LNCaP clone FGC (cell line): Measurements from ENCODE around the gene CENPVL2.
"Not testable (repeated sequence)": the region's sequence is repeated elsewhere in the genome, so short reads cannot be mapped to it uniquely, and the experiment has no call there.

Experiments used
- DNase-seq: peaks from one replicate; pipeline ENCODE4 v3.0.0-alpha.2; 2011; ENCODE audit warnings: low read depth
- H3K4me3 ChIP-seq: 2 replicates; pipeline ENCODE4 v1.5.1; 2011; ENCODE audit warnings: mild to moderate bottlenecking, low read depth, low read length, control low read depth
- CTCF ChIP-seq: IDR thresholded peaks from 2 replicates; pipeline ENCODE4 v1.5.1; 2012; ENCODE audit warnings: mild to moderate bottlenecking; ENCODE audit not compliant: control insufficient read depth, insufficient read depth; ENCODE audit errors: extremely low read depth

CENPVL2 gene

GRCh38 chrX:51682720-51683062, at the start of gene CENPVL2:
Gene CENPVL2, minus strand, starts transcription at chrX:51682831. Its CDS starts 0 bp downstream, at chrX:51682831.
- H3K4me3 ChIP-seq, DNase-seq: not testable (repeated sequence)

GRCh38 chrX:51728202-51728601, 45.6 kb upstream of the CENPVL2 start:
- H3K4me3 ChIP-seq = no peak overlapping the region
- no peak for DNase-seq
- no peak for TF ChIP-seq CTCF

- H3K4me3 ChIP-seq, DNase-seq: not testable (repeated sequence)
Observed at GRCh38 chrX:51712943-51713647, 30.5 kb upstream of the CENPVL2 start.

- H3K4me3 ChIP-seq, DNase-seq: not testable (repeated sequence)
Observed at GRCh38 chrX:51710277-51711164, 27.9 kb upstream of the CENPVL2 start, which contains the start of gene CENPVL1. Gene CENPVL1, plus strand, starts transcription at chrX:51710512. Its CDS starts 0 bp downstream, at chrX:51710512.

- no peak overlapping the region for H3K4me3 ChIP-seq
- DNase-seq = no peak
- TF ChIP-seq CTCF = no peak
Observed at GRCh38 chrX:51697397-51697796, 14.8 kb upstream of the CENPVL2 start.

GRCh38 chrX:51694254-51694653, 11.6 kb upstream of the CENPVL2 start:
- DNase-seq = no peak
- TF ChIP-seq CTCF = no peak
- H3K4me3 ChIP-seq = no peak overlapping the region

GRCh38 chrX:51681808-51682719, 567 bp downstream of the CENPVL2 start:
- H3K4me3 ChIP-seq = not testable (repeated sequence)

GRCh38 chrX:51679689-51680433, 2.8 kb downstream of the CENPVL2 start:
- DNase-seq, H3K4me3 ChIP-seq: not testable (repeated sequence)

More at GRCh38 chrX:51681808-51682719, 567 bp downstream of the CENPVL2 start:
- not testable (repeated sequence) for DNase-seq

GRCh38 chrX:51665981-51666380, 16.6 kb downstream of the CENPVL2 start:
- no peak for DNase-seq
- no peak for TF ChIP-seq CTCF
- no peak overlapping the region for H3K4me3 ChIP-seq
